ENCODE data around the gene LDAF1.

The LDAF1 gene

GRCh38 chr16:21199607-21200218 is 41.2 kb downstream of the LDAF1 start:
- Histone ChIP-seq H3K9me3 (ENCODE audit: low read length) (no peaks in the 10 kb centered on the region), H3K9ac (ENCODE audit: low read length) (no peak overlapping the region), H3K27me3 (ENCODE audit: control insufficient read depth in 1 of 2, insufficient read depth in 2 of 2, low read length in 2 of 2) (no peaks in the 10 kb centered on the region), H3K4me1 (ENCODE audit: insufficient read depth, low read length) (no peaks in the 10 kb centered on the region), H3K27ac (ENCODE audit: low read depth, low read length) (no peak overlapping the region), H3K36me3 (ENCODE audit: insufficient read depth, low read length) (no peaks in the 10 kb centered on the region), H3K4me3 (ENCODE audit: low read depth in 1 of 2, low read length in 2 of 2) (no peak overlapping the region)

- H3K27ac ChIP-seq (ENCODE audit: low read depth, low read length): no peak overlapping the region
Observed at GRCh38 chr16:21203155-21203797, 44.8 kb downstream of the LDAF1 start.

GRCh38 chr16:21205303-21205702 is 46.8 kb downstream of the LDAF1 start:
- Histone ChIP-seq H3K4me1 (ENCODE audit: insufficient read depth, low read length) (no peaks in the 10 kb centered on the region), H3K4me3 (ENCODE audit: low read depth in 1 of 2, low read length in 2 of 2) (no peak overlapping the region), H3K27ac (ENCODE audit: low read depth, low read length) (no peak overlapping the region), H3K36me3 (ENCODE audit: insufficient read depth, low read length) (no peaks in the 10 kb centered on the region), H3K27me3 (ENCODE audit: control insufficient read depth in 1 of 2, insufficient read depth in 2 of 2, low read length in 2 of 2) (no peaks in the 10 kb centered on the region), H3K9me3 (ENCODE audit: low read length) (no peaks in the 10 kb centered on the region), H3K9ac (ENCODE audit: low read length) (no peak overlapping the region)

More at GRCh38 chr16:21203155-21203797, 44.8 kb downstream of the LDAF1 start:
- H3K4me3 ChIP-seq (ENCODE audit: low read depth in 1 of 2, low read length in 2 of 2): no peak overlapping the region
- no peaks in the 10 kb centered on the region for H3K4me1 ChIP-seq (ENCODE audit: insufficient read depth, low read length)
- no peaks in the 10 kb centered on the region for H3K27me3 ChIP-seq (ENCODE audit: control insufficient read depth in 1 of 2, insufficient read depth in 2 of 2, low read length in 2 of 2)
- no peaks in the 10 kb centered on the region for H3K36me3 ChIP-seq (ENCODE audit: insufficient read depth, low read length)
- H3K9ac ChIP-seq (ENCODE audit: low read length): no peak overlapping the region
- H3K9me3 ChIP-seq (ENCODE audit: low read length): no peaks in the 10 kb centered on the region

GRCh38 chr16:21206550-21206949 is 48.1 kb downstream of the LDAF1 start:
- no peaks in the 10 kb centered on the region for H3K36me3 ChIP-seq (ENCODE audit: insufficient read depth, low read length)

GRCh38 chr16:21208446-21209230 is 50.2 kb downstream of the LDAF1 start:
- H3K4me1 ChIP-seq (ENCODE audit: insufficient read depth, low read length): no peaks in the 10 kb centered on the region
- H3K27me3 ChIP-seq (ENCODE audit: control insufficient read depth in 1 of 2, insufficient read depth in 2 of 2, low read length in 2 of 2): no peaks in the 10 kb centered on the region
- H3K9me3 ChIP-seq (ENCODE audit: low read length): no peaks in the 10 kb centered on the region
- no peaks in the 10 kb centered on the region for H3K36me3 ChIP-seq (ENCODE audit: insufficient read depth, low read length)
- H3K27ac ChIP-seq (ENCODE audit: low read depth, low read length): no peak overlapping the region
- H3K4me3 ChIP-seq (ENCODE audit: low read depth in 1 of 2, low read length in 2 of 2): no peak overlapping the region
- no peak overlapping the region for H3K9ac ChIP-seq (ENCODE audit: low read length)

More at GRCh38 chr16:21206550-21206949, 48.1 kb downstream of the LDAF1 start:
- Histone ChIP-seq H3K9ac (ENCODE audit: low read length) (no peak overlapping the region), H3K4me3 (ENCODE audit: low read depth in 1 of 2, low read length in 2 of 2) (no peak overlapping the region), H3K27ac (ENCODE audit: low read depth, low read length) (no peak overlapping the region), H3K4me1 (ENCODE audit: insufficient read depth, low read length) (no peaks in the 10 kb centered on the region), H3K27me3 (ENCODE audit: control insufficient read depth in 1 of 2, insufficient read depth in 2 of 2, low read length in 2 of 2) (no peaks in the 10 kb centered on the region), H3K9me3 (ENCODE audit: low read length) (no peaks in the 10 kb centered on the region)

GRCh38 chr16:21211486-21211885 is 53.0 kb downstream of the LDAF1 start, which contains the start of gene ZP2:
TSS of gene ZP2 (minus strand) at chr16:21211574. CDS start at chr16:21211547, 27 bp downstream.
- Histone ChIP-seq H3K9me3 (ENCODE audit: low read length) (no peaks in the 10 kb centered on the region), H3K4me1 (ENCODE audit: insufficient read depth, low read length) (no peaks in the 10 kb centered on the region), H3K27ac (ENCODE audit: low read depth, low read length) (no peak within 1 kb of the TSS), H3K36me3 (ENCODE audit: insufficient read depth, low read length) (no peaks in the 10 kb centered on the region), H3K4me3 (ENCODE audit: low read depth in 1 of 2, low read length in 2 of 2) (no peak within 1 kb of the TSS), H3K9ac (ENCODE audit: low read length) (no peak within 1 kb of the TSS), H3K27me3 (ENCODE audit: control insufficient read depth in 1 of 2, insufficient read depth in 2 of 2, low read length in 2 of 2) (no peaks in the 10 kb centered on the region)

GRCh38 chr16:21214086-21214485 is 55.6 kb downstream of the LDAF1 start:
- Histone ChIP-seq H3K4me3 (ENCODE audit: low read depth in 1 of 2, low read length in 2 of 2) (no peak overlapping the region), H3K4me1 (ENCODE audit: insufficient read depth, low read length) (no peaks in the 10 kb centered on the region), H3K36me3 (ENCODE audit: insufficient read depth, low read length) (no peaks in the 10 kb centered on the region), H3K27ac (ENCODE audit: low read depth, low read length) (no peak overlapping the region), H3K9me3 (ENCODE audit: low read length) (no peaks in the 10 kb centered on the region), H3K27me3 (ENCODE audit: control insufficient read depth in 1 of 2, insufficient read depth in 2 of 2, low read length in 2 of 2) (no peaks in the 10 kb centered on the region), H3K9ac (ENCODE audit: low read length) (no peak overlapping the region)

- Histone ChIP-seq H3K9me3 (ENCODE audit: low read length) (no peaks in the 10 kb centered on the region), H3K27me3 (ENCODE audit: control insufficient read depth in 1 of 2, insufficient read depth in 2 of 2, low read length in 2 of 2) (no peaks in the 10 kb centered on the region)
Observed at GRCh38 chr16:21217121-21217520, 58.6 kb downstream of the LDAF1 start.

GRCh38 chr16:21218153-21218552 is 59.7 kb downstream of the LDAF1 start:
- Histone ChIP-seq H3K9me3 (ENCODE audit: low read length) (no peaks in the 10 kb centered on the region), H3K4me3 (ENCODE audit: low read depth in 1 of 2, low read length in 2 of 2) (no peak overlapping the region), H3K4me1 (ENCODE audit: insufficient read depth, low read length) (no peaks in the 10 kb centered on the region)

More at GRCh38 chr16:21217121-21217520, 58.6 kb downstream of the LDAF1 start:
- Histone ChIP-seq H3K4me3 (ENCODE audit: low read depth in 1 of 2, low read length in 2 of 2) (no peak overlapping the region), H3K9ac (ENCODE audit: low read length) (no peak overlapping the region), H3K27ac (ENCODE audit: low read depth, low read length) (no peak overlapping the region), H3K36me3 (ENCODE audit: insufficient read depth, low read length) (no peaks in the 10 kb centered on the region), H3K4me1 (ENCODE audit: insufficient read depth, low read length) (no peaks in the 10 kb centered on the region)

GRCh38 chr16:21219551-21219950 is 61.1 kb downstream of the LDAF1 start:
- Histone ChIP-seq H3K9ac (ENCODE audit: low read length) (no peak overlapping the region), H3K27ac (ENCODE audit: low read depth, low read length) (no peak overlapping the region), H3K9me3 (ENCODE audit: low read length) (no peaks in the 10 kb centered on the region), H3K36me3 (ENCODE audit: insufficient read depth, low read length) (no peaks in the 10 kb centered on the region), H3K27me3 (ENCODE audit: control insufficient read depth in 1 of 2, insufficient read depth in 2 of 2, low read length in 2 of 2) (peaks cover 0 to 5% of the 10 kb centered on the region in 2 donors), H3K4me1 (ENCODE audit: insufficient read depth, low read length) (no peaks in the 10 kb centered on the region), H3K4me3 (ENCODE audit: low read depth in 1 of 2, low read length in 2 of 2) (no peak overlapping the region)

More at GRCh38 chr16:21218153-21218552, 59.7 kb downstream of the LDAF1 start:
- no peaks in the 10 kb centered on the region for H3K36me3 ChIP-seq (ENCODE audit: insufficient read depth, low read length)
- no peak overlapping the region for H3K27ac ChIP-seq (ENCODE audit: low read depth, low read length)
- no peak overlapping the region for H3K9ac ChIP-seq (ENCODE audit: low read length)
- peaks cover 0 to 4% of the 10 kb centered on the region in 2 donors for H3K27me3 ChIP-seq (ENCODE audit: control insufficient read depth in 1 of 2, insufficient read depth in 2 of 2, low read length in 2 of 2)

GRCh38 chr16:21222495-21223337 is 64.2 kb downstream of the LDAF1 start:
- Histone ChIP-seq H3K9me3 (ENCODE audit: low read length) (no peaks in the 10 kb centered on the region), H3K36me3 (ENCODE audit: insufficient read depth, low read length) (no peaks in the 10 kb centered on the region), H3K4me3 (ENCODE audit: low read depth in 1 of 2, low read length in 2 of 2) (no peak overlapping the region), H3K4me1 (ENCODE audit: insufficient read depth, low read length) (no peaks in the 10 kb centered on the region), H3K27me3 (ENCODE audit: control insufficient read depth in 1 of 2, insufficient read depth in 2 of 2, low read length in 2 of 2) (peaks cover 0 to 5% of the 10 kb centered on the region in 2 donors), H3K27ac (ENCODE audit: low read depth, low read length) (no peak overlapping the region), H3K9ac (ENCODE audit: low read length) (no peak overlapping the region)

Measured in muscle layer of colon (tissue), 2 donors.